Nucleus accumbens (tissue), 56 donors: ENCODE data around the gene ERICH2.
A peak's percentile ranks its signal among the peaks of the same experiment; 100 is the strongest.
"Not testable (repeated sequence)": the region's sequence is repeated elsewhere in the genome, so short reads cannot be mapped to it uniquely, and the experiment has no call there.

Source experiments
- DNase-seq, 56 donors: peaks; one replicate each; lab custom pipeline; 2025; lab: John Stamatoyannopoulos, UW

The ERICH2 gene

GRCh38 chr2:170770008-170770605 lies at the start of gene ERICH2:
Gene ERICH2, plus strand, starts transcription at chr2:170770378. Its CDS starts 304 bp downstream, at chr2:170770682.
- DNase-seq = peak in 30 of 56 donors; percentile 7 to 67 (median 40)

GRCh38 chr2:170721678-170722077 lies 48.5 kb upstream of the ERICH2 start:
- no peak for DNase-seq

- DNase-seq = no peak
These were observed 47.9 kb upstream of the ERICH2 start for GRCh38 chr2:170722301-170722700.

GRCh38 chr2:170723446-170723958 lies 46.7 kb upstream of the ERICH2 start:
- DNase-seq = no peak

GRCh38 chr2:170733798-170734600 lies 36.2 kb upstream of the ERICH2 start:
- no peak for DNase-seq

GRCh38 chr2:170734601-170735000 lies 35.6 kb upstream of the ERICH2 start:
- DNase-seq = not testable (repeated sequence)

- no peak for DNase-seq
These were observed 33.5 kb upstream of the ERICH2 start for GRCh38 chr2:170736628-170737027.

GRCh38 chr2:170737406-170737805 lies 32.8 kb upstream of the ERICH2 start:
- DNase-seq = no peak

- DNase-seq = no peak
These were observed 32.4 kb upstream of the ERICH2 start for GRCh38 chr2:170737821-170738220.

- no peak for DNase-seq
These were observed 31.1 kb upstream of the ERICH2 start for GRCh38 chr2:170739048-170739447.

- DNase-seq = no peak
These were observed 30.6 kb upstream of the ERICH2 start for GRCh38 chr2:170739507-170740046.

GRCh38 chr2:170740660-170741059 lies 29.5 kb upstream of the ERICH2 start:
- no peak for DNase-seq

GRCh38 chr2:170742000-170742399 lies 28.2 kb upstream of the ERICH2 start:
- DNase-seq = no peak

GRCh38 chr2:170742896-170743529 lies 27.2 kb upstream of the ERICH2 start:
- DNase-seq = no peak

- DNase-seq = no peak
These were observed 26.5 kb upstream of the ERICH2 start for GRCh38 chr2:170743530-170744239.

GRCh38 chr2:170744248-170745002 lies 25.8 kb upstream of the ERICH2 start:
- DNase-seq = no peak

- no peak for DNase-seq
These were observed 24.9 kb upstream of the ERICH2 start for GRCh38 chr2:170745305-170745704.

- DNase-seq = no peak
These were observed 22.3 kb upstream of the ERICH2 start for GRCh38 chr2:170747921-170748320.

- not testable (repeated sequence) for DNase-seq
These were observed 18.6 kb upstream of the ERICH2 start for GRCh38 chr2:170751555-170751954.

- DNase-seq = no peak
These were observed 8.6 kb upstream of the ERICH2 start for GRCh38 chr2:170761572-170761971.
